ENCODE measurements around the gene ACOX1.
"Not testable (repeated sequence)": the region's sequence is repeated elsewhere in the genome, so short reads cannot be mapped to it uniquely, and the experiment has no call there.

Gene ACOX1

GRCh38 chr17:75976175-75976848, 2.7 kb downstream of the ACOX1 start:
- H3K27me3 ChIP-seq (ENCODE audit: control insufficient read depth, insufficient read depth, low read length): no peaks in the 10 kb centered on the region
- no peak overlapping the region for H3K9ac ChIP-seq (ENCODE audit: low read depth, low read length)
- H3K27ac ChIP-seq (ENCODE audit: low read depth, low read length): no peak overlapping the region
- H3K36me3 ChIP-seq (ENCODE audit: control insufficient read depth, insufficient read depth, low read length): peaks cover 27% of the 10 kb centered on the region
- H3K9me3 ChIP-seq (ENCODE audit: control insufficient read depth, insufficient read depth, low read length): no peaks in the 10 kb centered on the region
- H3K4me1 ChIP-seq (ENCODE audit: control insufficient read depth, insufficient read depth, low read length): peaks cover 7% of the 10 kb centered on the region; the same call in 1 of the 2 replicates
- H3K4me3 ChIP-seq (ENCODE audit: low read depth, low read length): no peak overlapping the region

GRCh38 chr17:75975757-75976174, 3.2 kb downstream of the ACOX1 start:
- H3K4me1 ChIP-seq (ENCODE audit: control insufficient read depth, insufficient read depth, low read length): peaks cover 6% of the 10 kb centered on the region; the same call in 1 of the 2 replicates
- H3K36me3 ChIP-seq (ENCODE audit: control insufficient read depth, insufficient read depth, low read length): peaks cover 27% of the 10 kb centered on the region
- no peak overlapping the region for H3K9ac ChIP-seq (ENCODE audit: low read depth, low read length)
- no peak overlapping the region for H3K4me3 ChIP-seq (ENCODE audit: low read depth, low read length)
- H3K9me3 ChIP-seq (ENCODE audit: control insufficient read depth, insufficient read depth, low read length): no peaks in the 10 kb centered on the region
- no peaks in the 10 kb centered on the region for H3K27me3 ChIP-seq (ENCODE audit: control insufficient read depth, insufficient read depth, low read length)
- H3K27ac ChIP-seq (ENCODE audit: low read depth, low read length): no peak overlapping the region

- H3K9ac ChIP-seq (ENCODE audit: low read depth, low read length); H3K4me1 ChIP-seq (ENCODE audit: control insufficient read depth, insufficient read depth, low read length); H3K9me3 ChIP-seq (ENCODE audit: control insufficient read depth, insufficient read depth, low read length); H3K4me3 ChIP-seq (ENCODE audit: low read depth, low read length); H3K27me3 ChIP-seq (ENCODE audit: control insufficient read depth, insufficient read depth, low read length); H3K27ac ChIP-seq (ENCODE audit: low read depth, low read length): not testable (repeated sequence)
- H3K36me3 ChIP-seq (ENCODE audit: control insufficient read depth, insufficient read depth, low read length): peaks cover 30% of the 10 kb centered on the region
Measured at GRCh38 chr17:75975187-75975586, 3.8 kb downstream of the ACOX1 start.

- Histone ChIP-seq H3K27ac (ENCODE audit: low read depth, low read length) (no peak overlapping the region), H3K9me3 (ENCODE audit: control insufficient read depth, insufficient read depth, low read length) (no peaks in the 10 kb centered on the region), H3K9ac (ENCODE audit: low read depth, low read length) (no peak overlapping the region), H3K36me3 (ENCODE audit: control insufficient read depth, insufficient read depth, low read length) (peaks cover 27% of the 10 kb centered on the region), H3K4me1 (ENCODE audit: control insufficient read depth, insufficient read depth, low read length) (no peaks in the 10 kb centered on the region), H3K27me3 (ENCODE audit: control insufficient read depth, insufficient read depth, low read length) (no peaks in the 10 kb centered on the region), H3K4me3 (ENCODE audit: low read depth, low read length) (no peak overlapping the region)
Measured at GRCh38 chr17:75970626-75971025, 8.3 kb downstream of the ACOX1 start.

- H3K9ac ChIP-seq (ENCODE audit: low read depth, low read length): no peak overlapping the region
- no peaks in the 10 kb centered on the region for H3K27me3 ChIP-seq (ENCODE audit: control insufficient read depth, insufficient read depth, low read length)
- H3K36me3 ChIP-seq (ENCODE audit: control insufficient read depth, insufficient read depth, low read length): peaks cover 27% of the 10 kb centered on the region
- H3K4me3 ChIP-seq (ENCODE audit: low read depth, low read length): no peak overlapping the region
- no peak overlapping the region for H3K27ac ChIP-seq (ENCODE audit: low read depth, low read length)
- no peaks in the 10 kb centered on the region for H3K9me3 ChIP-seq (ENCODE audit: control insufficient read depth, insufficient read depth, low read length)
- no peaks in the 10 kb centered on the region for H3K4me1 ChIP-seq (ENCODE audit: control insufficient read depth, insufficient read depth, low read length)
Measured at GRCh38 chr17:75970011-75970523, 8.9 kb downstream of the ACOX1 start.

GRCh38 chr17:75969044-75969443, 9.9 kb downstream of the ACOX1 start:
- H3K27ac ChIP-seq (ENCODE audit: low read depth, low read length): not testable (repeated sequence)

GRCh38 chr17:75965468-75965867, 13.5 kb downstream of the ACOX1 start:
- H3K9ac ChIP-seq (ENCODE audit: low read depth, low read length): no peak overlapping the region
- H3K9me3 ChIP-seq (ENCODE audit: control insufficient read depth, insufficient read depth, low read length): no peaks in the 10 kb centered on the region
- H3K4me3 ChIP-seq (ENCODE audit: low read depth, low read length): no peak overlapping the region
- no peak overlapping the region for H3K27ac ChIP-seq (ENCODE audit: low read depth, low read length)
- peaks cover under 1% of the 10 kb centered on the region; the same call in 1 of the 2 replicates for H3K4me1 ChIP-seq (ENCODE audit: control insufficient read depth, insufficient read depth, low read length)
- no peaks in the 10 kb centered on the region for H3K27me3 ChIP-seq (ENCODE audit: control insufficient read depth, insufficient read depth, low read length)
- peaks cover 9% of the 10 kb centered on the region; the same call in 1 of the 2 replicates for H3K36me3 ChIP-seq (ENCODE audit: control insufficient read depth, insufficient read depth, low read length)

More at GRCh38 chr17:75969044-75969443, 9.9 kb downstream of the ACOX1 start:
- H3K4me1 ChIP-seq (ENCODE audit: control insufficient read depth, insufficient read depth, low read length); H3K4me3 ChIP-seq (ENCODE audit: low read depth, low read length); H3K9ac ChIP-seq (ENCODE audit: low read depth, low read length); H3K27me3 ChIP-seq (ENCODE audit: control insufficient read depth, insufficient read depth, low read length); H3K9me3 ChIP-seq (ENCODE audit: control insufficient read depth, insufficient read depth, low read length): not testable (repeated sequence)
- H3K36me3 ChIP-seq (ENCODE audit: control insufficient read depth, insufficient read depth, low read length): peaks cover 27% of the 10 kb centered on the region

GRCh38 chr17:75959839-75960511, 19.0 kb downstream of the ACOX1 start:
- Histone ChIP-seq H3K4me3 (ENCODE audit: low read depth, low read length) (peak overlapping the region; percentile 31), H3K9me3 (ENCODE audit: control insufficient read depth, insufficient read depth, low read length) (no peaks in the 10 kb centered on the region), H3K36me3 (ENCODE audit: control insufficient read depth, insufficient read depth, low read length) (peaks cover 22% of the 10 kb centered on the region), H3K4me1 (ENCODE audit: control insufficient read depth, insufficient read depth, low read length) (peaks cover 19% of the 10 kb centered on the region), H3K27ac (ENCODE audit: low read depth, low read length) (peak overlapping the region; percentile 84), H3K9ac (ENCODE audit: low read depth, low read length) (no peak overlapping the region), H3K27me3 (ENCODE audit: control insufficient read depth, insufficient read depth, low read length) (no peaks in the 10 kb centered on the region)

GRCh38 chr17:75959051-75959838, 19.7 kb downstream of the ACOX1 start:
- Histone ChIP-seq H3K4me3 (ENCODE audit: low read depth, low read length) (peak overlapping the region; percentile 31), H3K27ac (ENCODE audit: low read depth, low read length) (peak overlapping the region; percentile 84), H3K9ac (ENCODE audit: low read depth, low read length) (peak overlapping the region; percentile 41; the same call in 1 of the 2 replicates)

GRCh38 chr17:75950855-75951554, 28.0 kb downstream of the ACOX1 start:
- peaks cover 7% of the 10 kb centered on the region for H3K4me1 ChIP-seq (ENCODE audit: control insufficient read depth, insufficient read depth, low read length)
- H3K27ac ChIP-seq (ENCODE audit: low read depth, low read length): no peak overlapping the region
- no peak overlapping the region for H3K9ac ChIP-seq (ENCODE audit: low read depth, low read length)
- H3K9me3 ChIP-seq (ENCODE audit: control insufficient read depth, insufficient read depth, low read length): no peaks in the 10 kb centered on the region
- no peak overlapping the region for H3K4me3 ChIP-seq (ENCODE audit: low read depth, low read length)
- no peaks in the 10 kb centered on the region for H3K27me3 ChIP-seq (ENCODE audit: control insufficient read depth, insufficient read depth, low read length)
- H3K36me3 ChIP-seq (ENCODE audit: control insufficient read depth, insufficient read depth, low read length): peaks cover 82% of the 10 kb centered on the region

More at GRCh38 chr17:75959051-75959838, 19.7 kb downstream of the ACOX1 start:
- Histone ChIP-seq H3K36me3 (ENCODE audit: control insufficient read depth, insufficient read depth, low read length) (peaks cover 23% of the 10 kb centered on the region), H3K9me3 (ENCODE audit: control insufficient read depth, insufficient read depth, low read length) (no peaks in the 10 kb centered on the region), H3K27me3 (ENCODE audit: control insufficient read depth, insufficient read depth, low read length) (no peaks in the 10 kb centered on the region), H3K4me1 (ENCODE audit: control insufficient read depth, insufficient read depth, low read length) (peaks cover 19% of the 10 kb centered on the region)

All from HUES48 (cell line).